ENCODE results near the gene CBX8.

DNA sequence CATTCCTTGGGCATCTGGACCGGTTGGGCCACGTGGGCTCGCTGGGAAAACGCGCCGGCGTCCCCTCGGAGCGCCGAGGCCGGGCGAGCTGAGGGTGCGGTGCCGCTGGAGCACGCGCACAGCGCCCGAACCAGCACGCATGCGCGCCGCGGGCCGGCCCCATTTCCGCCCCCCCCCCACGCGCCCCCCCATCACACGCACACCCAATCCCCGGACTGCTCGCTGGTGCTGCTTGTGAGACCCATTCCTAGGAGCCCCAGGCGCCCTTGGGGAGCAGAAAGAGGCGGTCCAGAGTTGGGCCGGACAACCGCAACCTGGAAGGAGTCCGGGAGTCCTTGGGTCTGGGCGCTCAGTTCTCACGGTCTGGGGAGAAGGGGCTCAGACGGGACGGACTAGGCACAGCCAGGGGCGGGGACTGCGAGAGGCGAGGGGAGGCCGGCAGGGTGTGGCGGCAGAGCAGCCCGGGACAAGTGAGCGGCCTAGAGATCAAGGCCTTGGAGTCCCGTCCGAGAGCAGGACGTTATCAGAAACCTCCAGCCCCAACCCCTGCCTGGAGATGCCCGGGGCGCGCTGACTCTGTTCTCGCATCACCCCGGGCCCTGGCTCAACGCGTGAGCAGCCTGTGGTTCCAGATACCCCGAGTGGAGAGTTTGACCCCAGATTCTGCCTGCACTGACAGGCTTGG, 6.0 kb upstream of the CBX8 start:
- TF ChIP-seq POLR2A (IDR thresholded peaks at IDR 0.05; ENCODE audit: low read length): no peak
- TF ChIP-seq MAFK (IDR thresholded peaks at IDR 0.05; ENCODE audit: partially characterized antibody): no peak
- TF ChIP-seq, protein P1, sequence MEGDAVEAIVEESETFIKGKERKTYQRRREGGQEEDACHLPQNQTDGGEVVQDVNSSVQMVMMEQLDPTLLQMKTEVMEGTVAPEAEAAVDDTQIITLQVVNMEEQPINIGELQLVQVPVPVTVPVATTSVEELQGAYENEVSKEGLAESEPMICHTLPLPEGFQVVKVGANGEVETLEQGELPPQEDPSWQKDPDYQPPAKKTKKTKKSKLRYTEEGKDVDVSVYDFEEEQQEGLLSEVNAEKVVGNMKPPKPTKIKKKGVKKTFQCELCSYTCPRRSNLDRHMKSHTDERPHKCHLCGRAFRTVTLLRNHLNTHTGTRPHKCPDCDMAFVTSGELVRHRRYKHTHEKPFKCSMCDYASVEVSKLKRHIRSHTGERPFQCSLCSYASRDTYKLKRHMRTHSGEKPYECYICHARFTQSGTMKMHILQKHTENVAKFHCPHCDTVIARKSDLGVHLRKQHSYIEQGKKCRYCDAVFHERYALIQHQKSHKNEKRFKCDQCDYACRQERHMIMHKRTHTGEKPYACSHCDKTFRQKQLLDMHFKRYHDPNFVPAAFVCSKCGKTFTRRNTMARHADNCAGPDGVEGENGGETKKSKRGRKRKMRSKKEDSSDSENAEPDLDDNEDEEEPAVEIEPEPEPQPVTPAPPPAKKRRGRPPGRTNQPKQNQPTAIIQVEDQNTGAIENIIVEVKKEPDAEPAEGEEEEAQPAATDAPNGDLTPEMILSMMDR (IDR thresholded peaks at IDR 0.05): no peak
- TF ChIP-seq HDAC2 (IDR thresholded peaks at IDR 0.05): no peak
- no peak for TF ChIP-seq RNF2 (IDR thresholded peaks at IDR 0.05; ENCODE audit: borderline replicate concordance, low read depth)
- TF ChIP-seq MYC (IDR thresholded peaks at IDR 0.05; ENCODE audit: borderline replicate concordance, low read length): no peak
- TF ChIP-seq EP300 (IDR thresholded peaks at IDR 0.05): no peak
- TF ChIP-seq, protein P2, sequence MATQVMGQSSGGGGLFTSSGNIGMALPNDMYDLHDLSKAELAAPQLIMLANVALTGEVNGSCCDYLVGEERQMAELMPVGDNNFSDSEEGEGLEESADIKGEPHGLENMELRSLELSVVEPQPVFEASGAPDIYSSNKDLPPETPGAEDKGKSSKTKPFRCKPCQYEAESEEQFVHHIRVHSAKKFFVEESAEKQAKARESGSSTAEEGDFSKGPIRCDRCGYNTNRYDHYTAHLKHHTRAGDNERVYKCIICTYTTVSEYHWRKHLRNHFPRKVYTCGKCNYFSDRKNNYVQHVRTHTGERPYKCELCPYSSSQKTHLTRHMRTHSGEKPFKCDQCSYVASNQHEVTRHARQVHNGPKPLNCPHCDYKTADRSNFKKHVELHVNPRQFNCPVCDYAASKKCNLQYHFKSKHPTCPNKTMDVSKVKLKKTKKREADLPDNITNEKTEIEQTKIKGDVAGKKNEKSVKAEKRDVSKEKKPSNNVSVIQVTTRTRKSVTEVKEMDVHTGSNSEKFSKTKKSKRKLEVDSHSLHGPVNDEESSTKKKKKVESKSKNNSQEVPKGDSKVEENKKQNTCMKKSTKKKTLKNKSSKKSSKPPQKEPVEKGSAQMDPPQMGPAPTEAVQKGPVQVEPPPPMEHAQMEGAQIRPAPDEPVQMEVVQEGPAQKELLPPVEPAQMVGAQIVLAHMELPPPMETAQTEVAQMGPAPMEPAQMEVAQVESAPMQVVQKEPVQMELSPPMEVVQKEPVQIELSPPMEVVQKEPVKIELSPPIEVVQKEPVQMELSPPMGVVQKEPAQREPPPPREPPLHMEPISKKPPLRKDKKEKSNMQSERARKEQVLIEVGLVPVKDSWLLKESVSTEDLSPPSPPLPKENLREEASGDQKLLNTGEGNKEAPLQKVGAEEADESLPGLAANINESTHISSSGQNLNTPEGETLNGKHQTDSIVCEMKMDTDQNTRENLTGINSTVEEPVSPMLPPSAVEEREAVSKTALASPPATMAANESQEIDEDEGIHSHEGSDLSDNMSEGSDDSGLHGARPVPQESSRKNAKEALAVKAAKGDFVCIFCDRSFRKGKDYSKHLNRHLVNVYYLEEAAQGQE (IDR thresholded peaks at IDR 0.05): no peak
